Activated naive CD4-positive, alpha-beta T cell treated with anti-CD3 and anti-CD28 coated beads, Interleukin-2, amount 50 U/mL, for 16 hours (primary cell): ENCODE results near the gene EFCAB13.
"Not testable (repeated sequence)": the region's sequence is repeated elsewhere in the genome, so short reads cannot be mapped to it uniquely, and the experiment has no call there.

Source experiments
- DNase-seq: peaks from one replicate; pipeline ENCODE4 v3.0.0-alpha.2; 2020

EFCAB13 gene

DNA sequence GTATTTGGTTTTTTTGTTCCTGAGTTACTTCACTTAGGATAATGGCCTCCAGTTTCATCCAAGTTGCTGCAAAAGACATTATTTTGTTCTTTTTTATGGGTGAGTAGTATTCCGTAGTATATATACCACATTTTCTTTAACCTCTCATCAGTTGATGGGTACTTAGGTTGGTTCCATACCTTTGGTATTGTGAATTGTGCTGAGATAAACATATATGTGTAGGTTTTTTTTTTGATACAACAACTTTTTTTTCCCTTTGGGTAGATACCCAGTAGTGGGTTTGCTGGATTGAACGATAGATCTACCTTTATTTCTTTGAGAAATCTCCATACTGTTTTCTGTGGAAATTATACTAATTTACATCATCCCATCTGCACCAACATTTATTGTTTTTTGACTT is 6.8 kb downstream of the EFCAB13 start:
- DNase-seq = no peak

DNA sequence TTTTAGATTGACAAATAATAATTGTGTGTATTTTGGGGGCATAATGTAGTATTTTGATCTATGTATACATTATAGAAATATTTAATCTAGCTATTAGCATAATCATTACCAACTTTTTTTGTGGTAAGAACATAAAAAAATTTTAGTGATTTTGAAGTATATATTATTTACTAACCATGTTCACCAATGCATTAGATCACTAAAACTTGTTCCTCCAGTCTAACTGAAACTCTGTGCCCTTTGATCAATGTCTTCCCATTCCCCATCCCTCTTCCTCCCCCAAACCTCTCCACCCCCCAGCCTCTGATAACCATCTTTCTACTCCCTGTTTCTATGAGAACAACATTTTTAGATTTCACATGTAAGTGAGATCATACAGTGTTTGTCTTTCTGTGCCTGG is 8.5 kb downstream of the EFCAB13 start:
- no peak for DNase-seq

DNA sequence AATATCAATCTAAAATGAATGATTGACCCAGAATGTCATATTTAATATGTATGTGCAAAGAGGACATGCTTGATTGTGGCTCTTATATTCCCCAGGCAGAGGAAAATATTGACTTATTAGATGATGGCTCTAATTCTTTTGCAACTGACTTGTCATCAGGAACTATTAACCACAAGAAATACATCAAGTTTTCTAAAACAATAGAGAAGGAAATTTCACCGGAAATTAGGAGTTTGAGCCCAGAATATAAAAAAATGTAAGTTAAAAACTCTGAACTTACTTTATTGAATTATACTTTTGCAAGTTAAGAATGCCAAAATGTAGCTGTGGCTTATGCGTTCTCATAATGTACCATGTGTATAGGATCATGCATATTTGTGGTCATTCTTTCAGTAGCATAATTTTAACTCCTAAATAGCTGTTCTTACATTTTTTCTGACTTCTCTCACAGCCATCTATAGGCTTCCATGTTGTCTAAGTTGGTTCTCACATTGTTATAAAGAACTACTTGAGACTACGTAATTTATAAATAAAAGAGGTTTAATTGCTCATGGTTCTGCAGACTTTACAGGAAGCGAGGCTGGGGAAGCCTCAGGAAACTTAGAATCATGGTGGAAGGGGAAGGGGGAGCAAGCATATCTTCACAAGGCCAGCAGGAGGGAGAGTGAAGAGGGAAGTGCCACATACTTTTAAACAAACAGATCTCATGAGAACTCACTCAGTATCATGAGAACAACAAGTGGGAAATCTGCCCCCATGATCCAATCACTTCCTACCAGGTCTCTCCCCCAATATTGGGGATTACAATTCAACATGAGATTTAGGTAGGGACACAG is 11.6 kb downstream of the EFCAB13 start:
- no peak for DNase-seq

DNA sequence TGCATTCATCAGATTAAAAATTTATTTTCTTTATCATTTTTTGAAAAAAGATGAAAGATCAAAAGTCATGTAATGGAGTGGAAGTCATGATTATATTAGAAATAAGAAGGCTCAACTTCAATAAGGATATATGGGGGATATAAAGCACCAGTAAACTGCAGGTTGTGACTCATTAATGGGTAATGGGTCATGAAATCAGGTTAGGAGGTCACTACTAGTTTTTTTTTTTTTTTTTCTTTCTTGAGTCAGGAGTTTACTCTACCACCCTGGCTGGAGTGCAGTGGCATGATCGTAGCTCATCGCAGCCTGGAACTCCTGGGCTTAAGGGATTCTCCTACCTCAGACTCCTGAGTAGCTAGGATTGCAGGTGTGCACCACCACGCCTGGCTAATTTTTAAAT is 14.3 kb downstream of the EFCAB13 start:
- DNase-seq = no peak

DNA sequence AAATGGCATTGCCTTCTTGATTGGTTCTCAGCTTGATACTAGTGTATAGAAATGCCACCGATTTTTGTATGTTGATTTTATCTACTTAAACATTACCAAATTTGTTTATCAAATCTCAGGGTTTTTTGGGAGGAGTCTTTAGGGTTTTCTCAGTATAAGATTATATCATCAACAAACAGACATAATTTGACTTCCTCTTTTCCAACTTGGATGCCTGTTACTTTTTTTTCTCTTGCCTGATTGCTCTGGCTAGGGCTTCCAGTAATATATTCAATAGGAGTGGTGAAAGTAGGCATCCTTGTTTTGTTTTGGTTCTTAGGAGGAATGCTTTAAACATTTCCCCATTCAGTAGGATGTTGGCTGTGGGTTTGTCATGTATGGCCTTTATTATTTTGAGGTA is 29.1 kb downstream of the EFCAB13 start:
- no peak for DNase-seq

DNA sequence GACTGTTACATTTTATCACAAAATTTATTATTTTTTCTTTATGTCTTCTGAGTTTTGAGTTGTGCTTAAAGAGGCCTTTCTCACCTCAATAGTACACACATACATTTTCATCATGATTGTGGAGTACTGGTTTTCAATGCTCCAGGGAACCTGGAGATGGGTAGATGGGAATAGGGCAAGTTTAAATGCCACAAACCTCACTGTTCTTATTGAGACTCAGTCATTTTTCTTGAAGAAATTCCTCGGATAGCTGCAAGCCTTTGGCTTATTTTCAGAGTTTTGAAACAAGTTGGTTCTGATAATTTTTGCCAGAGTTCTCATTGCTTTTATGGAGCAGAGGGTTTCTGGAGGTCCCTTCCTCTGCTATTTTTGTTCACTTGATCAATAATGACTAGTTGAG is 34.9 kb downstream of the EFCAB13 start:
- DNase-seq = no peak

DNA sequence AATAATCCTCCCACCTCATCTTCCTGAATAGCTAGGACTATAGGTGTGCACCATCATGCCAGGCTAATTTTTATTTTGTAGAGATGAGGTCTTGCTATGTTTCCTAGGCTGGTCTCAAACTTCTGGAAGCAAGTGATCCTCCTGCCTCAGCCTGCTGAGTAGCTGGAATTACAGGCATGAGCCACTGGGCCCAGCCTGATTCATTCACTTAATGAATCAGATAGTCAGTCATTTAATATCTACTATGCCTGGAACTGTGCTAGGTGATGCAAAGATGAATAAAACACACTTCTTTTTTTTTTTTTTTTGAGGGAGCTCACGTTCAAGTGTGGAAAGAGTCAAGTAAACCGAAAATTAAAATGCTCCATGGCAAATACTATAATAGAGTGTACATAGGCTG is 39.4 kb downstream of the EFCAB13 start:
- DNase-seq = no peak

DNA sequence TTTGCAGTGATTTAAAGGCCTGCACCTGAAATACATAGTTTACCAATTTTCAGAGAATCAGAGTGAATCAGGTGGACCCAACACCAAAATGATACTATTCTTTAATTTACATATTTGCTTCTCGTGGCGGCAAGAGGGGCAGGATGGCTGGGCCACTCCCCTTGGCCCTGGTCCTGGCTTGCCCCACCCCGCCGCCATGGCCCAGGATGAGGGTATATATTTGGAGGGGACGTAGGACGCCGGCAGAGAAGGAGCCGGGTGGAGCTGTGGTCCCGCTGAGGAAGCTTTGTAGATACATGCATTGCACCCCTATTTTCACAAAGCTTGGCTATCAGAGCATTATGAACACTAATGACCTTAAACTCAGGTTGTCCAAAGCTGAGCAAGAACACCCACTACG is 43.5 kb downstream of the EFCAB13 start:
- no peak for DNase-seq

DNA sequence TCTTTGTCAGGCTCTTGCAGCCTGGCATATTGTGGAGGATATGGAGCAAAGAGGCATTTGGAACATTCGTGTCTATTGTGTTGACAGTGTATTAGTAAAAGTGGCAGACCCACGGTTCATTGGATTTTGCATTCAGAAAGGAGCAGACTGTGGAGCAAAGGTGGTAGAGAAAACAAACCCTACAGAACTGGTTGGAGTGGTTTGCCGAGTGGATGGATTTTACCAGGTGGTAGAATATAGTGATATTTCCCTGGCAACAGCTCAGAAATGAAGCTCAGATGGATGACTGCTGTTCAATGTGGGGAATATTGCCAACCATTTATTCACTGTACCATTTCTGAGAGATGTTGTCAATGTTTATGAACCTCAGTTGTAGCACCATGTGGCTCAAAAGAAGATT is 44.5 kb downstream of the EFCAB13 start:
- no peak for DNase-seq

DNA sequence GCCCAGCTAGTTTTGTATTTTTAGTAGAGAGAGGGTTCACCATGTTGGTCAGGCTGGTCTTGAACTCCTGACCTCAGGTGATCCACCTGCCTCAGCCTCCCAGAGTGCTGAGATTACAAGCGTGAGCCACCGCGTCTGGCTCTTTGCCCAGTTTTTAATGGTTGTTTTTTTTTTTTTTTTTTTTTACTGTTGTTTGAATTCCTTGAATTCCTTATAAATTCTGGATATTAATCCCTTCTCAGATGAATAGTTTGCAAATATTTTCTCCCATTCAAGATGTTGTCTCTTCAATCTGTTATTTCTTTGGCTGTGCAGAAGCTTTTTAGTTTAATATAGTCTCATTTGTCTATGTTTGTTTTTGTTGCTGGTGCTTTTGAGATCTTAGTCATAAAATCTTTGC is 47.1 kb downstream of the EFCAB13 start:
- not testable (repeated sequence) for DNase-seq

DNA sequence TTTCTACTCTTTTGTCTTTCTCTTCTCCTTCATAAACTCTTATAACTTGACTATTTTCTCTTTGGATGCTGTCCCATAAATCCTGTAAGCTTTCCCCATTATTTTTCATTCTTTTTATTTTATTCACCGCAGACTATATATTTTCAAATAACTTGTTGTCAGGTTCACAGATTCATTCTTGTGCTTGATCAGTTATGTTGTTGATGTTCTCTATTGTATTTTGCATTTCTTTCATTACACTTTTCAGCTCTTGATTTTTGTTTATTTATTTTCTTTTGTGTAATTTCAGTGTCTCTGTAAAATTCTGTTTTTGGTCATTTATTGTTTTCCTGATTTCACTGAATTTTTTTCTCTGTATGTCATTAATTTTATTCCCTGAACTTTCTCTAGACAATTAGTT is 49.2 kb downstream of the EFCAB13 start:
- DNase-seq = no peak

DNA sequence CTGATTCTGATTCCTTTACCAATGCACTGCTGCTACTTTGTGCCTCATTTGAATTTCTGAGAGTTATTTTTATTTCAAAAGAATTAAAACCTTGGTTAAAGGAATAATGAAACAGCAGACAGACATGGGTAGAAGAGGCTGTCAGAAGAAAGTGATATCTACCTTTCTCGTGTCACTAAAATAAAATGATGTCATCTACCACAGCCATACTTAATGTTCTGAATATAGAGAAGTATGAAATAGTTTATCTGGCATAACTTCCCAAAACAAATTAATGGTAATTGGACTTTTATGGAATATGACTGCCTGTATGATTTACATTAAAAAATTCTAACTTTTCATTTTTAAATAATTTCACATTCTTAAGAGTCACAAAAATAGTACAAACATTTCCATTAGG is 52.5 kb downstream of the EFCAB13 start:
- DNase-seq = no peak

DNA sequence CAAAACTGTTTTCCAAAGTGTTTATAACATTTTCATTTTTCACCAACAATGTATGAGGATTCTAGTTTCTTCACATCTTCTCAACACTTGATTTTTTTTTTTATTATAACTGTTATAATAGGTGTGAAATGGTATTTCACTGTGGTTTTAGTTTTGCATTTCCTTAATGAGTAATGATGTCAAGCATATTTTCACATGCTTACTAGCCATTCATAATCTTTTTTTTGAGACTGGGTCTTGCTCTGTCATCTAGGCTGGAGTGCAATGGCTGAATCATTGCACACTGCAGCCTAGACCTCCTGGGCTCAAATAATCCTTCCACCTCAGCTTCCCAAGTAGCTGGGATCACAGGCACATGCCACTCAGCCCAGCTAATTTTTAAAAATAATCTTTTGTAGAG is 65.1 kb downstream of the EFCAB13 start:
- DNase-seq = no peak

DNA sequence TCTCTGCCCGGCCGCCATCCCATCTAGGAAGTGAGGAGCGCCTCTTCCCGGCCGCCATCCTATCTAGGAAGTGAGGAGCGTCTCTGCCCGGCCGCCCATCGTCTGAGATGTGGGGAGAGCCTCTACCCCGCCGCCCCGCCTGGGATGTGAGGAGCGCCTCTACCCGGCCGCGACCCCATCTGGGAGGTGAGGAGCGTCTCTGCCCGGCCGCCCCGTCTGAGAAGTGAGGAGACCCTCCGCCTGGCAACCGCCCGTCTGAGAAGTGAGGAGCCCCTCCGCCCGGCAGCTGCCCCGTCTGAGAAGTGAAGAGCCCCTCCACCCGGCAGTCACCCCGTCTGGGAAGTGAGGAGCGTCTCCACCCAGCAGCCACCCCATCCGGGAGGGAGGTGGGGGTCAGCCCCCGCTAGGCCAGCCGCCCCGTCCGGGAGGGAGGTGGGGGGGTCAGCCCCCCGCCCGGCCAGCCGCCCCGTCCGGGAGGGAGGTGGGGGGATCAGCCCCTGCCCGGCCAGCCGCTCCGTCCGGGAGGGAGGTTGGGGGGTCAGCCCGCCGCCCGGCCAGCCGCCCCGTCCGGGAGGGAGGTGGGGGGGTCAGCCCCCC is 73.9 kb downstream of the EFCAB13 start:
- not testable (repeated sequence) for DNase-seq

DNA sequence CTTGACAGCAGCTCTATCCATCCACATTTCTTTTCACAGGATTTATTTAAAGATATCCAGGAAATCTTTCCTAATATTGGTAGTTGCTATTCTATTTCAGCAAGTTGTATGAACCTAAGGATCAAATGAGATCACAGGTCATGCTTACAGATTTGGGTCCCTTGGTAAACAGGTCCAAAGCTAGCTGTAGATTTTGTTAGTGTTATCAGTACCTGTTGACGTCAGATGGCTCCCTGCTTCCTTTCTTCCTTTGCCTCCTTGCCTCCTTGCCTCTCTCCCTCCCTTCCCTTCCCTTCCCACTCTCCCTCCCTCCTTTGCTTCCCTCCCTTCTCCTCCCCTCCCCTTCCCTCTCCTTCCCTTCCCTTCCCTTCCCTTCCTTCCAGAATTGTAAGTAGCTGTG is 76.6 kb downstream of the EFCAB13 start:
- DNase-seq = no peak

DNA sequence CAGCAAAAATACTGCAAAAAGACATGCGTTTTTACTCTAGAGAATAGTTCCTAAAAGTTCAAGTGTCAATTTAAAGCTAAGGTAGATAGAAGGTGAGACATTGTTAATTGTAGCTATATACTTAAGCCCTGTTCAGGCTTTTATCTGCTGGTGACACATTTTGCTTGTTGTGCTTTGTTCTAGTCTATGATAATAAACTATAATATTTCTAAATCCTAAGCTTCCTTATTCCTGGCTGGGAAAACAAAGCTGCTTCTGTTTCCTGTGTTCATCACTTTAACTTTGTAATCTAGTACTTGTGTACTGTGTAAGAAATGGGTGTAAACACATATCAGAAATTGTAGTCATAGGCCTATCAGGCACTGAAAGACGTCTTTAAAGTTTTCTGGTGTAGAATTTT is 77.3 kb downstream of the EFCAB13 start:
- DNase-seq = no peak

DNA sequence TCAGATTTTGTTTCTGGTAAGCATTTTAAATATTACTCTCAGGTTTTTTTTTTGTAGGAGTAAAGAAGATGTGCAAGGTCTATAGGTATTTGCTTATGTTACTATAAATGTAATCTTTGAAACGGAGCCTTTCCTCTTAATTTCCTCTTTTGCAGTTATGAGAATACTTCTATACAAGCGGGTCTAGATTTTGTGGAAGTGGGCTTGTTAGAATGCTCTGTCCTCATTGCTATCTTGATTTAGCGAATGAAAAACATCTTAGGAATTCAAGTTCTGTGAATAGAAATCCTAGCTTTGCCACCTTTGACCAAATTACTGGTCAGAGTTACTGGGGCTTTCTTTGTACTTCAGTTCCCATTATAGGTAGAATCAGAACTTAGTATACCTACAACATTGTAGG is 80.3 kb downstream of the EFCAB13 start:
- no peak for DNase-seq

DNA sequence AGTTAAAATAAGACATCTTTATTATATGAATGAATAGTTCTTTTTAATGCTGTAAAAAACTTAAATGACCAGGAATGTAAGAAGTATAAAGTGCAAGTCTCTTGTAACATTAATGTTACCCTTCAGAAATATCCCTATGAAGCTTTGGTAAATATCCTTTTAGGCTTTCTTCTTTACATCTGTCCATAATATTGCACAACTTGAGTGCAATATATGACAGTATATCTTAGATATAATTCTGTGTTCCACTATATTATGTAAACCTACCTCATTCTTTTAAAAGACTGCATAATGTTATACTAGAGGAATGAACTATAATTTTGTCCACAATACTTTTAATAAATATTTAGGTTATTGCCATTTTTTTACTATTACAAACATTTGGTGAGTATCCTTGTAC is 81.1 kb downstream of the EFCAB13 start:
- no peak for DNase-seq

DNA sequence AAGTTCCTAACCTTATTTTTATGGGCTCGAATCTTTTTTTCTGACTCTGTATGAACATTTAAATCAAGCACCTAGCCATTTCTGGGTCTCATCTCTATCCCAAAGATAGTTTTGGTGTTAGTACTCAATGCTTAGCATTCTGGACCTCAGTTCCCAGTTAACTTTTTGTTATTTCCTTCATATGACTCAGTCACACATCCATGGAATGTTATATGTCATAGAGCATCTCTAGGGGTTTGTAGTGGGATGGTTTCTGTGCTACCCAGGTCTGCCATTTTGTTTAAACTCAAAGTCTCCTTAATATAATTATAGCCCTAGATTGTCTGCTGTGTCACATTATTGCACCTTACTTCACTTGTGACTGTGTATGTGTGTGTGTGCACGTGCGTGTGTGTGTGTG is 90.1 kb downstream of the EFCAB13 start:
- no peak for DNase-seq

DNA sequence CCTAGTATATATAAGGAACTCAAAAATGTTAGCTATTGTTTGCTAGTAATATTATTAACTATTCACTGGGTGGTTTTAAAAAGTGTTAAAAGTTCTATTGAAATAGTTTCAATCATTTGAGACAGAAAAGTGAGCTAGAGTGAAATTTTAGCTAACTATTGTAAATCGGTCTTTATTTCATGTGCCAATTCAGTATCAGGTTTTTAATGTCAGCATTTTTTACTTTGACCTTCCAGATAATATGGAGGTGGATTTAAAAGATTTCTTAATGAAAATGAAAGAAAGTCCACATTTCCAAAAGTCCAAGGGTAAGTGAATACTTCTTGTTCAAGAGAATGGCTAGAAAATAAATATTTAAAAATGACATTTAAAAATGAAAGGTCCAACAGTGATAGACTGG is 90.9 kb downstream of the EFCAB13 start:
- DNase-seq = no peak

DNA sequence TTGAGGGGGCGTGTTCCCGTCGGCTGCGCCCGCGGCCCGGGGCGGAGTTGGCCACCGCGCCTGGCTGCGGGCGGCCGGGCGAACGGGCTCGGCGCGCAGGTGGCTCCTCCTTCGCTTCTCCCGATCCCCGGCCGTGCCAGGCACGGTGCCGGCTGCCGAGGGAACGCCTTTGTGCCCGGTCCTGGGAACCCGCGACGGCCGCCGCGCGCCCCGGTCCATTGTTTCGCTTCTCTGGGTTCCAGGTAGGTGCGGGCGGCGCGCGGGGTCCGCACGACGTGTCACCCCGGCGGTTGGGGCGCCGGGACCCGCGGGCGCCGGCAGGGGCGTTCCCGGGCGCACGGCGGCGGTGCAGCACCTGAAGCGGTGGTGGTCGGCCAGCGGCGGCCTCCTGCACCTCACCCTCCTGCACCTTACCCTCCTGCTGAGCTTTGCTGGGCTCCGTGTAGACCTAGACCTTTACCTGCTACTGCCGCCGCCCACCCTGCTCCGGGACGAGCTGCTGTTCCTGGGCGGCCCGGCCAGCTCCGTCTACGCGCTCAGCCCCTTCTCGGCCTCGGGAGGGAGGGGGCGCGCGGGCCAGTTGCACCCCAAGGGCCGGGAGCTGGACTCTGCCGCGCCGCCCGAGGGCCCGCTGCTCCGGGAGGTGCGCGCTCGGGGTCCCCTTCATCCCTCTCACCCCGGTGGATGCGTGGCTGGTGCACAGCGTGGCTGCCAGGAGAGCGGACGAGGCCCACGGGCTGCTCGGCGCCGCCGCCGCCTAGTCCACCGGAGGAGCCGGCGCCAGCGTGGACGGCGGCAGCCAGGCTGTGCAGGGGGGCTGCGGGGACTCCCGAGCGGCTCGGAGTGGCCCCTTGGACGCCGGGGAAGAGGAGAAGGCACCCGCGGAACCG is 99.9 kb downstream of the EFCAB13 start:
- peak; percentile 13 for DNase-seq

DNA sequence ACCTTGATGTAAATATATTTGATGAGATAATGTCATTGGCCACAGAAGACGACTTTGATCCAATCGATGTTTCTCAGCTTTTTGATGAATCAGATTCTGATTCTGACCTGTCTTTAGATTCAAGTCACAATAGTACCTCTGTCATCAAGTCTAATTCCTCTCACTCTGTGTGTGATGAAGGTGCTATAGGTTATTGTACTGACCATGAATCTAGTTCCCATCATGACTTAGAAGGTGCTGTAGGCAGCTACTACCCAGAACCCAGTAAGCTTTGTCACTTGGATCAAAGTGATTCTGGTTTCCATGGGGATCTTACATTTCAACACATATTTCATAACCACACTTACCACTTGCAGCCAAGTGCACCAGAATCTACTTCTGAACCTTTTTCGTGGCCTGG is 101.5 kb downstream of the EFCAB13 start:
- DNase-seq = not testable (repeated sequence)

DNA sequence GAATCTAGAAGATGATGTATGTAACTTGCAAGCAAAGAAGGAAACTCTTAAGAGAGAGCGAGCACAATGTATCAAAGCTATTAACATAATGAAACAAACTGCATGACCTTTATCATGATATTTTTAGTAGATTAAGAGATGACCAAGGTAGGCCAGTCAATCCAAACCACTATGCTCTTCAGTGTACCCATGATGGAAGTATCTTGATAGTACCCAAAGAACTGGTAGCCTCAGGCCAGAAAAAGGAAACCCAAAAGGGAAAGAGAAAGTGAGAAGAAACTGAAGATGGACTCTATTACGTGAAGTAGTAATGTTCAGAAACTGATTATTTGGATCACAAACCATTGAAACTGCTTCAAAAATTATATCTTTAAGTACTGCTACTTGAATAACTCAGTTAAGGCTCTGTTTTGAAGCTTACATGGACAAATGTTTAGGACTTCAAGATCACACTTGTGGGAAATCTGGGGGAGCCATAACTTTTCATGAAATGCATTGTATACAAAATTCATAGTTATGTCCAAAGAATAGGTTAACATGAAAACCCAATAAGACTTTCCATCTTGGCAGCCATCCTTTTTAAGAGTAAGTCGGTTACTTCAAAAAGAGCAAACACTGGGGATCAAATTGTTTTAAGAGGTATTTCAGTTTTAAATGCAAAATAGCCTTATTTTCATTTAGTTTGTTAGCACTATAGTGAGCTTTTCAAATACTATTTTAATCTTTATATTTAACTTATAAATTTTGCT is 102.3 kb downstream of the EFCAB13 start:
- not testable (repeated sequence) for DNase-seq
